Activated CD4-positive, alpha-beta T cell treated with anti-CD3 and anti-CD28 coated beads for 1 hour (primary cell): ENCODE results near the gene FASTKD2.

ENCODE experiments used
- DNase-seq: peaks from one replicate; pipeline ENCODE4 v3.0.0-alpha.2; 2020

The FASTKD2 gene

DNA sequence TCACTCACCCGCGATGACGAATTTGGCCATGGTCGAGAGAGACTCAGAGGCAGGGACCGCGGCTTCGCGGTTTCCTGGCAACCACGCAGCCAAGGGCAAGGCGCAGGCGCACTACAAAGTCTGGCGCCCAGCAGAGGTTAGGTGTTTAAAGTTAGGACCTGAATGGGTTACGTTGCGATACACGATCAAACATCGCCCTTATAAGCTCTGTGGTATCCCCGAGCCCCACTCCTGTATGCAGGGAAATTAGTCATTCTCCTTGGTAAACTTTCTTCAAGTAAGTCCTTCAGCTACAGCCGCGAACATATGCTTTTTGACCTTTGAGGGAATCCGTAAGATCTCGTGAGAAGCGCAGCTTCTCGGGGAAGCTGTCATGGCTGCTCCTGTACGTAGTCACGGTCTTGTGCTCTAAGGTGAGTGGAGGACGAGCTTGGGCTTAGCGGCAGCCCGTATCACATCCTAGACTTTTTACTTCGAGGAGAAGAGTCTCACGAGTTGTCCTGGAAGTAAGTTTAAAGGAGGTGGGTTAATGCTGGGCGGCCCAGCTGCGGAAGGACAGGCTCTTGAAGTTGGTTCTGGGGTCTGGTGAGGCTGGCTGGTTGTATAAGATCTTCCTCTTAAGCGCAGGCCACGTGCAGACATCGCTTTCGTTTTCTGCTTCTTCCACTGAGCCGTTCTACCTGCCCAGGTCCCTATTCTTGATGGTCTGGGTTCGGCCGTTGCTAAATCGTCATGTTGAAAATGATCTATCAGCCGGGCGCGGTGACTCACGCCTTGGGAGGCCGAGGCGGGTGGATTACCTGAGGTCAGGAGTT is at the start of gene FASTKD2, which contains the start of gene MDH1B:
FASTKD2 (plus strand) TSS at position 365 of the 815 bp plus-strand sequence. CDS start 1,088 bp downstream, outside the sequence.
MDH1B (minus strand) TSS at position 87 of the 815 bp plus-strand sequence; CDS start at position 30, 57 bp downstream.
- DNase-seq = peak; percentile 68

DNA sequence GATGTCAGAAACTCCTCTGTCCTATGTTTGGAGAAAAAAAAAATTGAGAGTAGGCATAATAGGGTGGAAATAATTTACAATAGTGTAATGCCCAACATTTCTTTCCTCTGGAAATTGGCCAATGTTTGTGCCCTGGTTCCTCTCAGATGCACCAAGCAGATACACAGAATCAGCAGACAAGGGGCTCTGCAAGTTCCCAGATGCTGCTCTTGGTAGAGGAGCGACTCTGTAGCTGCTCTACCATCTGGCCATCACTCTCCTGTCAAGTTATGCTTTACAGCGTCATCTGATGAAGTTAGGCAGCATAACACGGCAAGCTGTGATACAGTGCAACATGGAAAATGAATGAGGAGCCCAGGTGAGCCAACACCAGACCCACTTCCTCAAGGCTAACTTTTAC is 48.8 kb upstream of the FASTKD2 start:
- DNase-seq = no peak

DNA sequence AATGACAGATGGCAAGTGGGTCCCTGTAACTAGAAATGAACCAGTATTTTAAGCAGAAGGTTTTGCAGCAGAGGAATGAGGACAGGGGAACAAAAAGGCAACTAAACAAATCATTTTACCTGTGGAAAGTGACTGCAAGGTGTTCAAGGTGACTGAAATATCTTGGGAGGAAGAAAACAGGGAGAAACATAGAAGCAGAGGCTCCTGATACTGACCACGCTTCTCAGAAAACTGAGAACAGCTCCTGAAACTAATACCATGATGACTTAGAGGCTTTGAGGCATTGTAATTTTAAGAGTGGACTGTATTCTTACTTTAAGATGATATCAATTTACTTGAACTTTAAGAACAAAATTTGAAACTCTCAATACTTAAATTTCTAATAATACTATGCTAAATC is 47.1 kb upstream of the FASTKD2 start, which contains the start of gene DYTN:
DYTN (minus strand) TSS at position 101 of the 400 bp plus-strand sequence. CDS start 117 bp downstream, outside the sequence.
- DNase-seq = no peak

DNA sequence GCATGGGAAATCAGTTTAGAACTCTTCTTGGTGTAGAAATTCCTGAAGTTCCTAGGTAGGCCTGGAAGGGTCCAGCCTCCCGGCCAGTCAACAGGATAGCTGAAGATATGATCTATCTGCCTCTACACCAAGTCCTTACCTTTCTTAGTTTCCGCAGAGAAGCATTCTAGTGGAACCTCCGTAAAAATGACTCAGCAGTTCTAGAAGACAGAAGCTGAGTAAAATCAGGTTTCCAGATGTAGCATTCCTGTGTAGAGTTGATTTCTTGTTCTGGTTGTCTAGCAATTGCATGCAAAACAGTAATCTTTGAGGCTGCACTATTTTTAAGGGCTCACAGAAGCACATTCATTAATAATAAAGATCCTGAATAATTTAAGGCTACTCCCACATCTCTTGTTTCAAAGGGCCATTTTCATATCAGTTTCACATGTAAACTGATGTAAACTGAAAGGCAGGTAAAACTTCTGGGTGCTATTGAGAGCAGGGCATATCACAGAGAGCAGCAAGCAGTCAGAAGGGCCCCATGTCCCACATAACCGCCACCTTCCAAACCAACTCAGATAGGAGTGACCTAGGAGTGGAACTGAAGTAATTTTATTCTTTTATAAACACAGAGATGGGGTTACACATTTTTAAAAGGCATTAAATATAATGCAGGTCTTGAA is 44.0 kb upstream of the FASTKD2 start:
- no peak for DNase-seq

DNA sequence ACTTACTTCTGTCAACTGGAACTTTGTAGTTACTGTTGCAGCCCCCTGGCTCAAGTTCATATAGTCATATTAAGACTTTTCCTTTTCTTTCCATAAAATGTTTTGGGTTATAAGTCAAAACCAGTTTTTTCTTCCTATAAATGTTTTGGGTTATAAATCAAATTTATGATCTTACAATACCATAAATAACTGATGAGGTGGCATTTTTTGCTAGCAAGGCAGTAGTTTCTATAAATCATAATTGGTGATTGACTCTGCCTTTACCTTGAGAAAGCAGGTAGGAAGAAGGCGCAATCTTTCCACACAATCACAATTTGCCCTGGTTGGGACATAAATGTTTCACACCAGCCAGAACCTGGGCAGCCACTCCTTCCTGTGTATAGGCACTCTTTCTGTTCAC is 42.1 kb upstream of the FASTKD2 start:
- no peak for DNase-seq

DNA sequence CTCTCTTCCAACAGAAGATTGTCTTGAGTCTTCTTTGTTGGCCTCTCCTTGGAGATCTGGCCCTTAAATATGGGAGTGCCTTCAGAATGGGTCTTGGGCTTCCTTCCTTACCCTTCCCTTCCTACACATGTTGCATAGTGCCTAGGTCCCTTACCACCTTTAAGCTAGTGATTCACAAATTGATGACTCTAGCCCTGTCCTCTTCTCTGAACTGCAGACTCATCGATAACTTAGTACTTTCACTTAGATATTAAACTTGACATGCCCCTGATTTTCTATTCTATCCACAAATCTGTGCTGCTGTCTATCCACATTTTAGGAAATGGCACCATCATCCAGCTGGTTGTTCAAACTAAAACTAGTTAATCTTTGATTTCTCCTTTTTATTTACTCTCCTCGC is 38.1 kb upstream of the FASTKD2 start:
- no peak for DNase-seq

DNA sequence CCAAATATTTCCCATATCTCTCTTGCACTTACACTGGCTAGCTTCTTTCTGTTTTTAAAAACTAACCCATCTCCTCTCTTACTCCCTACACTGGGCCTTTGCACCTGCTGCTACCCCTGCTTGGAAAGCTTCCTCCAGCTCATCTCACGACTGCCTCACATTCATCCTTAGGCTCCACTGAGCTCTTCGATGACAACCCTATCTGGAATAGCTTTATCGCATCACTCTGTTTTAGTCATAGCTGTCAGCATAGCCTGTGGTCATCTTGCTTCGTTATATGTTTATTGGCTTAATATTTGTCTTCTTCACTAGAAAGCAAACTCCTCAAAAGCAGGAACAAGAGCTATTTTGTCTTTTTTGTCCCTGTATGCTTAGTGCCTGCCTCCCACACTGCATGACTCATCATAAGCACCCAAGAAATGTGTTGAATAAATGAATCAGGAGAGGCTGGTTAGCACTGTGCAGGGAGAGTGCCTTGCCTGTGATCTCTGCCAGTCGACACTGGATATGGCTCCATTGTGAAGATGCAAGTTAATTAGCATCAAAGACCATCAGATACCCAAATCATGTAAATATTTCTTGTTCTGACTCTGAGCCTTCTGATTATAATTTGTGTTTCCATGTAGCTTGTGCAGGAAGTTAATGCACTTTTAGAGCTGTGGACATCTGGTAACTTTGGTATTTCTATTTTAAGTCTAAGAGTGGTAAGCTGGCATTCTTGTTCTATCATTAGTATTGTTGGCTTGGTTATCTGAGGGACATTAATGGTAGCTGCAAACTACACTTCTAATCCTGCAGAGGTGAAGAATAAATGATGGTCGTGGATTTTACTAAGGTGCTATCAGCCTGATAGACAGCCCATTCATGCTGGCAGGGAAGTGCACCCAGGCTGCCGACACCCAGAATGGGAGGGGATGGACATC is 36.9 kb upstream of the FASTKD2 start:
- DNase-seq = no peak

DNA sequence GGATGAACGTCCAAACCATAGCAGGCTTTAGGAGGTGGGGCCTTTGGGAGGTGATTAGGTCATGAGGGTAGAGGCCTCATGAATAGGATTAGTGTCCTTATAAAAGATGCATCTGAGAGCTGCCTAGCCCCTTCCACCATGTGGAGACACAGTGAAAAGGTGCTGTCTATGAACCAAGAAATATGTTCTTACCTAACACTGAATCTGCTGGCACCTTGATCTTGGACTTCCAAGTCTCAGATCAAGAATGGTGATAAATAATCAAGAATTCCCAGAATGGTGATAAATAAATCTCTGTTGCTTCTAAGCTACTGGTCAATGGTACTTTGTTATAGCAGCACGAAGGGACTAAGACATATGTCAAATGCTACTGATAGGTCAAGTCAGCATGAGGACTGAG is 32.1 kb upstream of the FASTKD2 start:
- DNase-seq = no peak

DNA sequence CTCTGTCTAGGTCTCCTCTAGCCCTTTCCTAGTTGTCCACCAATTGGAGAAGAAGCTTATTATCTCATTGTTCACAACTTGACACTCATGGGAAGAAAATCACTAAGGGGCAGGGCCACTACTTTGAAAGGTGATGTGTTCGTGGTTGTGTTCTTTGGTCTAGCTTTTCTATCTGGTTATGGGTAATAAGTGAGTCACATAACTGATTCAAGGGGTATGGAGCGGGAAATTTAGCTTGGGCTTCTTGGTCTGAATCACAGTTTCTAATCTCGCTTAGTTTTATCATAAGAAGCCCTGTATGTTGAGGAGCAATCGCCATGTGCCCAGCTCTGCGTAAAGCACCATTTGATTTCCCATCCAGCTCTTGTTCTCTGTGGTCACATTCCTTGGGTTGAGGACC is 28.5 kb upstream of the FASTKD2 start:
- no peak for DNase-seq

DNA sequence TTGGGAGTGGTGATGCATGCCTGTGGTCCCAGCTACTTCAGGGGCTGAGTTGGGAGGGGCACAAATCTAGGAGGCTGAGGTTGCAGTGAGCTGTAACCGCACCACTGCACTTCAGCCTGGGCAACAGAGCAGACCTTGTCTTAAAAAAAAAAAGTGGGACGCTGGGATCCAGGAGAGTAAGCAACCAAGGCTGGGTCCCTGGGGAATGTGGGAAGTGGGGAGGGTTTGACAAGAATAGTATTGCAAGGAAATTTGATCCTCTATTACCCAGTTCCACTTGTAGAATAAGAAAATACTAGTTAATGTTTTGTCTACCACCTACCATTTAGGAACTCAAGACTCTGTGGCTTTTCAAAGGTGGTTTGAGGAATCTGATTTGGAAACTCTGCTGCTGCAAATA is 26.1 kb upstream of the FASTKD2 start:
- no peak for DNase-seq

DNA sequence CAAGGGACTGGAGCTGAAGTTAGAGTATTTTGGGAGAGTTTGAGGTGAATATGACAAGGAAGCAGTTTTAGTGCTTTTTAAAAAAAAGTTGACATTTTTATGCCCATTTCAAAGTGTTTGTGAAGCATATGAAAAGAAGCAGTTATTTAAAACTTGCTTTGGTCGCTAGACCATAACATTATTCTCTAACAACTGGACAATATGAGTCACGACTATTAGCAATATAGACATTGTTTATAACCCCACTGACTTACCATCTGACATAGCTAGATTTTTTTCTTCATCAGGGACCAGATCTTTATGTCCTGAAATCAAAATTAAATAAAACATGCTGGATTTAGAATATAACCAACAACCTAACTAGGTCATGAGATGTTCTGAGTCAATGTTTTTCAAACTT is 24.6 kb upstream of the FASTKD2 start:
- no peak for DNase-seq

DNA sequence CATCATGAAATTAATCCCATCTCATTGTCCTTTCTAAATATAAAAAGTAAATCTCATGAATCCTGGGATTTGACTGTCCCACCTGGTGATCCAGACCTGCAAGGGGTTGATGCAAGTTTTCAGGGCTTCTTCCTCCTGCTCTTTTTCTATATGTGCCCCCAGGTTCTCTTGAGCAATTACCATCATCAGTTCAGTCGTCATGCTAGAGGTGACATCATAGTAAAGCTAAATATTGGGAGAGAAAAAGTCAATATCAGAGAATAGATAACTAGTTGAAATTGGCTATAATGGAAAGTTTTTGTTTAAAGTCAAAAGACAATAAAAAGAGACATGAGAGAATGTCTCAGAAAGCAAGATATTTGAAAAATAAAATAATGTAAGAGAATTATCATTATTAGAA is 8.6 kb upstream of the FASTKD2 start:
- no peak for DNase-seq

DNA sequence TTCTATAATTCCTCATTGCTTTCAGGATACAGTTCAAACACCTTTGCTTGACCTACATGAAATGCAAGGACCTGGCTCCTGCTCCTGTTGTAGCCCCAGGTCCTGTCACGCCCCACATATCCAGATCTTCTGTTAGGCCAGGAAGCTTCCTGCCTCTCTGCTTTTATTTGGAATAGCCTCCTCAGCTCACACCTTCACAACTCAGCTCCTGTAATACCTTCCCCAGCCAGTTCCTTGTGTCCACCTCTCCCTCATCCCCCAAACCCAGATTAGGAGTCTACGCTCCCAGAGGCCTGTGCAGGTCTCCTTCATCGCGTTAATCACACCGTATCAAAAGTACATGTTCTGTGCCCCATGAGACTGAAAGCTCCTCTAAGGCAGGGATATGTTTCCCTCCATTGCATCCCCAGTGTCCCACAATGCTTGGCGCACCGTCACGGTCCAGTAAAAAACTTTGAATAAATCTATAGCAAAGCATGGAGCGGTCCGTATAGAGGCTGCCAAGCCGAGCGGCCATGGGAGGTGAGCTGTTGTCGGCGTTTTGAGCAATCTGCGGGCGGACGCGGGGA is 649 bp upstream of the FASTKD2 start:
- DNase-seq = no peak

DNA sequence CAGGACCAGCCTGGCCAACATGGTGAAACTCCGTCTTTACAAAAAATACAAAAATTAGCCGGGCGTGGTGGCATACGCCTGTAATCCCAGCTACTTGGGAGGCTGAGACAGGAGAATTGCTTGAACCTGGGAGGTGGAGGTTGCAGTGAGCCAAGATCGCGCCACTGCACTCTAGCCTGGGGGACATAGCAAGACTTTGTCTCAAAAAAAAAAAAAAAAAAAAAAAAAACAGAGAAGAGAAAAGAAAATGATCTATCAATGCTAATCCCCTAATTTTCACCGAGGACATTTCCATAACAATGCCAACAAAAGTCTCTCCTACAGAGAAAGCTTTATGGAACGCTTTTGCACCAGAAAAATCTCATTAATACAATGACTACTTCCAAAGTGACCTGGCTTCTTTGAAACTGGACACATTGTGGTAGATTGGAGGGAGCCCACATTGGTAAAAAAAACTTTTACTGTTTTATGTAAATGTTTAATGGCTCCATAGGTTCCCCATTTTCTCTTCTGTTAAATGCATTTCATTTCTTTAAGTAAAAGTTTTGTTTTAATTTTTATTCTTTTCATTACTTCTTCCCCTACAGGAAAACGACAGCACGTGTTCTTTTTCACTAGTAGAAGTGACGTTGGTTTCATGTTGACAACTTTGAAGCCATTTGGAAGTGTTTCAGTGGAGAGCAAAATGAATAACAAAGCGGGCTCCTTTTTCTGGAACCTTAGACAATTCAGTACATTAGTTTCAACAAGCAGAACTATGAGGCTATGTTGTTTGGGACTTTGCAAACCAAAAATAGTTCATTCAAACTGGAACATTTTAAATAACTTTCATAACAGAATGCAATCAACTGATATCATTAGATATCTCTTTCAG is 888 bp downstream of the FASTKD2 start:
- DNase-seq = no peak

DNA sequence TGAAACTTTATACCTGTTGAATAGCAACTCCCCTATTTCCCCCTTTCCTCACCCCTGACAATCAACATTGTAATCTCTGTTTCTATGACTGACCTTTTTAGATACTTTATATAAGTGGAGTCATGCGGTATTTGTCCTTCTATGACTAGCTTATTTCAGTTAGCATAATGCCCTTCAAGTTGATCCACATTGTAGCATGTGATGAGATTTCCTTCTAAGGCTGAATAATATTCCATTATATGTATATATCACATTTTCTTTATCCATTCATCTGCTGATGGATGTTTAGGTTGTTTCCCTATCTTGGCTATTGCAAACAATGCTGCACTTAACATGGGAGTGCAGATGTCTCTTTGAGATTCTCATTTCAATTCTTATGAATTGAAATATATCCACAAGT is 9.5 kb downstream of the FASTKD2 start:
- no peak for DNase-seq

DNA sequence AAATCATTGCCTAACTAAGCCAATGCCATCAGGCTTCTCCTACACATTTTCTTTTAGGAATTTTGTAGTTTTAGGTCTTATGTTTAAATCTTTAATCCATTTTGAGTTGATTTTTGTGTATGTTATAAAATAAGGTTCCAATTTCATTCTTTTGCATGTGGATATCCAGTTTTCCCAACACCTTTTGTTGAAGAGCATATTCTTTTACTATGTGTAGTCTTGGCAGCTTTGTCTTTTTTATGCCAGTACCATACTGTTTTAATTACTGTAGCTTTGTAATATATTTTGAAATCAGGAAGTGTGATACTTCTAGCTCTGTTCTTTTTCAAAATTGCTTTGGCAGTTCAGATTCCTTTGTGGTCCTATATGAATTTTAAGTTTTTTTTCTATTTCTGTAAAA is 11.0 kb downstream of the FASTKD2 start:
- no peak for DNase-seq

DNA sequence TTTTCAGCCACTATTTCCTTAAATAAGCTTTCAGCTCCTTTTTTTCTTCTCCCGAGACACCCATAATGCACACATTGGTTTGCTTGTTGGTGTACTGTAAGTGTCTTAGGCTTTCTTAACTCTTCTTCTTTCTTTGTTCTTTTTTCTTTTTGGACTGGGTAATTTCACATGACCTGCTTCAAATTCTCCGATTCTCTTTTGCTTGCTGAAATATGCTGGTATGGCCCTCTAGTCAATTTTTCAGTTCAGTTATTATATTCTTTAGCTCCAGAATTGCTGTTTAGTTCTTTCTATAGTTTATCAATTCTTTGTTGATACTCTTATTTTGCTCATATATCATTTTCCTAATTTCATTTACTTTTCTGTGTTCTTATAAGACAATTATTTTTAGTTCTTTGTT is 15.3 kb downstream of the FASTKD2 start:
- no peak for DNase-seq

DNA sequence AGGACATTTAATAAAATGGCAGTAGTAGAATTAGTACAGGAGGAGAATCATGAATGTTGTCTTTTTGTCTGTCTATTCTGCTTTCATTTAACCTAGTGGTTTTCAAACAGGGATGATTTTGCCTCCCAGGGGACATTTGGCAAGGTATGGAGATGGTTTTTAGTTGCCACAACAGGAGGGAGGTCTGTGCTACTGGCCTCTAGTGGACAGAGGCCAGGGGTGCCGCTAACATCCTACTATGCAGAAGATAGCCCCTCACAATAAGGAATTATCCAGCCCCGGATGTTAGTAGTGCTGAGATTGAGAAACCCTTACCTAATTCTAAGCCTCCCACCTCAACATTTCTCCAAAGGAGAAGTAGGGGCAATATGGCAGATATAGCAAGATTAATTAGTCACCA is 18.3 kb downstream of the FASTKD2 start:
- DNase-seq = no peak

DNA sequence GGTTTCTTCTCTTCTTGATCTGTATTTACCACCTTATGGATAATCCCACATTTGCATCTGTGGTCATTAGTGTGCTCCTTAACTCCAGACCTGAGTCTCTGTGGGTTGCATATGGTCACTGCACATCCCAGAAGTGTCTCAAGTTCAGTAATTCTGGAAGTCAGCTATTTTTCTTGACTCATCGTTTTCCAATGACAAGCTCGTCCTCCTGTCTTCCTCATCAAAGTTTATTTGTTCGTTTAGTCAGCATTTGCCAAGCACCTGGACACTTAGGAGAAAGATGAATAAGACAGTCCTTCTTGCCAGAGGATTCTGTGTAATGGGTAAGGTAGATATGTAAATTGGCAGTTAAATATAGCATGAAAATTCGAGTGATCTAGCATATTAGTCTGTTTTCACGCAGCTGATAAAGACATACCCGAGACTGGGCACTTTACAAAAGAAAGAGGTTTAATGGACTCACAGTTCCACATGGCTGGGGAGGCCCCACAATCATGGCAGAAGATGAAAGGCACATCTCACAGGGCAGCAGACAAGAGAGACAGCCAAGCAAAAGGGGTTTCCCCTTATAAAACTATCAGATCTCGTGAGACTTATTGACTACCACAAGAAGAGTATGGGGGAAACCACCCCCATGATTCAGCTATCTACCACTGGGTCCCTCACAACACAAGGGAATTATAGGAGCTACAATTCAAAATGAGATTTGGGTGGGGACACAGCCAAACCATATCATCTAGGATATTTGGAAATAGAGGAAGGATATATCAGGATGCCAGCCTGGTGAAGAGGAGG is 19.4 kb downstream of the FASTKD2 start:
- no peak for DNase-seq

DNA sequence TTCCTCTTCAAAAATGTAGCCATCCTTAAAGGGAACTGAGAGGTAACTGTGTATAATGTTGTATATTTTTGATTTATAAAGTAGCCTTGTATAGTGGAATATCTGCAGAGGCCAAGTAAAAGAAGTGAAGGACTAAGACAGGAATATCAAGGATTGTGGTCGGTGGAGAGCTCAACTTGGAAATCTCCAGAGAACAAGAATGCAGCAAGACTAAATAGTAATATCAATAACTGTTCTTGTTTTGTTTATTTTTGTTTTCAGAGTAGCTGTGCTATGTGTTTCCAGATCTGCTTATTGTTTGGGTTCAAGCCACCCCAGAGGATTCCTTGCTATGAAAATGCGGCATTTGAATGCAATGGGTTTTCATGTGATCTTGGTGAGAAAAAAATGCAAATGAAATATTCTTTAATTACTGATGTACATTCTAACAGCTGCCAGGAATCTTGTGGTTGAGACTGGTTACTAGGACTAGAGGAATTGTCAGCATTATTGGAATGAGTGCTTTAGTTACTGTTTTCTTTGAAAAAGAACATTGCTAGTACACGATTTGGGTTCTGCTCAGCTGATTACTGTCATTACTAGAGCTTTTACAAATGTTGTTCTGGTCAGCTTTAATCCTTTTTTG is 25.0 kb downstream of the FASTKD2 start:
- no peak for DNase-seq
